OCI-LY7 (cell line): ENCODE measurements around the gene SLC39A2. TPM values are rescaled to one million over a fixed set of nuclear protein-coding genes. Genes with fewer than 3 reads are reported as not detected.
A peak's percentile ranks its signal among the peaks of the same experiment; 100 is the strongest.

ENCODE experiments used
- BruUV-seq: library from RNA; stranded (reverse); fragments of 400-500 nt; replicated peaks from 2 replicates; lab custom pipeline; 2021; lab: Mats Ljungman, UMichigan
- CTCF ChIA-PET: fragments of 300-600 bp; sonication (Branson Sonifier 250); formaldehyde crosslinking; loops from one replicate; lab custom pipeline; 2022; ENCODE audit warnings: antibody characterized with exemption; ENCODE audit not compliant: unreplicated experiment; lab: Charles Lee
- POLR2A ChIA-PET: fragments of 300-600 bp; sonication (Branson Sonifier 250); formaldehyde crosslinking; loops from one replicate; lab custom pipeline; 2022; ENCODE audit warnings: antibody characterized with exemption; lab: Charles Lee
- DNase-seq: peaks from one replicate; pipeline ENCODE4 v3.0.0-alpha.2; 2015; ENCODE audit warnings: low spot score
- H2AFZ ChIP-seq: fragments of 200-600 bp; sonication (generic), shearing (Covaris generic); 2 replicates; pipeline ENCODE4 v1.6.1; 2014; ENCODE audit warnings: mild to moderate bottlenecking, antibody characterized with exemption, low read length, moderate library complexity
- H3K27ac ChIP-seq: fragments of 200-600 bp; sonication (generic); 2 replicates; pipeline ENCODE4 v1.5.1; 2014; ENCODE audit warnings: mixed run types, low read depth, mild to moderate bottlenecking, moderate library complexity, low read length, inconsistent platforms; ENCODE audit not compliant: poor library complexity, severe bottlenecking
- H3K36me3 ChIP-seq: fragments of 200-600 bp; sonication (generic); 2 replicates; pipeline ENCODE4 v1.6.1; 2014; ENCODE audit warnings: mild to moderate bottlenecking, antibody characterized with exemption, low read length, moderate library complexity, mixed read lengths; ENCODE audit not compliant: insufficient read depth
- H3K4me1 ChIP-seq: fragments of 200-600 bp; sonication (generic); 2 replicates; pipeline ENCODE4 v1.5.1; 2014; ENCODE audit warnings: mild to moderate bottlenecking, low read length; ENCODE audit not compliant: insufficient read depth, poor library complexity, severe bottlenecking
- H3K4me2 ChIP-seq: fragments of 200-600 bp; sonication (generic); 2 replicates; pipeline ENCODE4 v1.6.1; 2014; ENCODE audit warnings: mild to moderate bottlenecking, low read length
- H3K4me3 ChIP-seq: fragments of 200-600 bp; sonication (generic); 2 replicates; pipeline ENCODE4 v1.5.1; 2014; ENCODE audit warnings: mild to moderate bottlenecking, low read depth, low read length; ENCODE audit not compliant: poor library complexity, severe bottlenecking
- H3K79me2 ChIP-seq: fragments of 200-600 bp; sonication (generic); 2 replicates; pipeline ENCODE4 v1.6.1; 2016; ENCODE audit warnings: low read depth, mild to moderate bottlenecking, low read length, moderate library complexity, mixed read lengths; ENCODE audit not compliant: insufficient read depth
- H3K9me2 ChIP-seq: fragments of 200-600 bp; sonication (generic); 2 replicates; pipeline ENCODE4 v1.6.1; 2016; ENCODE audit warnings: mild to moderate bottlenecking, low read length, mixed read lengths; ENCODE audit not compliant: insufficient read depth
- H3K9me3 ChIP-seq: fragments of 200-600 bp; sonication (generic); 2 replicates; pipeline ENCODE4 v1.6.1; 2014; ENCODE audit warnings: mild to moderate bottlenecking, mixed run types, low read length, mixed read lengths
- H4K20me1 ChIP-seq: fragments of 200-600 bp; sonication (generic); 2 replicates; pipeline ENCODE4 v1.6.1; 2014; ENCODE audit warnings: mild to moderate bottlenecking, antibody characterized with exemption, low read length, moderate library complexity, mixed read lengths; ENCODE audit not compliant: insufficient read depth
- EZH2phosphoT487 ChIP-seq: fragments of 200-600 bp; sonication (generic); IDR thresholded peaks from 2 replicates; pipeline ENCODE4 v1.6.1; 2018; ENCODE audit warnings: low read depth, borderline replicate concordance, mild to moderate bottlenecking, mixed run types, antibody characterized with exemption, low read length, moderate library complexity, mixed read lengths
- intact Hi-C: fragments of 100-400 bp; cut with micrococcal nuclease; formaldehyde crosslinking; loops from one replicate; pipeline ENCODE4 v1.10.0; 2022; ENCODE audit not compliant: unreplicated experiment
- total RNA-seq, 2 experiments: library from RNA; depleted of rRNA in 1 of 2; stranded (reverse); fragments of >200 nt in 1 of 2; shearing (Covaris generic) in 1 of 2; gene quantifications; 2 replicates each; pipeline ENCODE4 v1.2.3, GENCODE V29; 2014 to 2022
- TF ChIP-seq, protein P1 (sequence below): fragments of 200-600 bp; sonication (generic); conservative IDR thresholded peaks from 2 replicates; pipeline ENCODE4 v1.5.1; 2014; ENCODE audit warnings: mild to moderate bottlenecking, antibody characterized with exemption, low read length, moderate library complexity, mixed read lengths

SLC39A2 gene
- total RNA-seq, 2 experiments from 2014 or later, result 0.23 to 0.28 TPM

DNA sequence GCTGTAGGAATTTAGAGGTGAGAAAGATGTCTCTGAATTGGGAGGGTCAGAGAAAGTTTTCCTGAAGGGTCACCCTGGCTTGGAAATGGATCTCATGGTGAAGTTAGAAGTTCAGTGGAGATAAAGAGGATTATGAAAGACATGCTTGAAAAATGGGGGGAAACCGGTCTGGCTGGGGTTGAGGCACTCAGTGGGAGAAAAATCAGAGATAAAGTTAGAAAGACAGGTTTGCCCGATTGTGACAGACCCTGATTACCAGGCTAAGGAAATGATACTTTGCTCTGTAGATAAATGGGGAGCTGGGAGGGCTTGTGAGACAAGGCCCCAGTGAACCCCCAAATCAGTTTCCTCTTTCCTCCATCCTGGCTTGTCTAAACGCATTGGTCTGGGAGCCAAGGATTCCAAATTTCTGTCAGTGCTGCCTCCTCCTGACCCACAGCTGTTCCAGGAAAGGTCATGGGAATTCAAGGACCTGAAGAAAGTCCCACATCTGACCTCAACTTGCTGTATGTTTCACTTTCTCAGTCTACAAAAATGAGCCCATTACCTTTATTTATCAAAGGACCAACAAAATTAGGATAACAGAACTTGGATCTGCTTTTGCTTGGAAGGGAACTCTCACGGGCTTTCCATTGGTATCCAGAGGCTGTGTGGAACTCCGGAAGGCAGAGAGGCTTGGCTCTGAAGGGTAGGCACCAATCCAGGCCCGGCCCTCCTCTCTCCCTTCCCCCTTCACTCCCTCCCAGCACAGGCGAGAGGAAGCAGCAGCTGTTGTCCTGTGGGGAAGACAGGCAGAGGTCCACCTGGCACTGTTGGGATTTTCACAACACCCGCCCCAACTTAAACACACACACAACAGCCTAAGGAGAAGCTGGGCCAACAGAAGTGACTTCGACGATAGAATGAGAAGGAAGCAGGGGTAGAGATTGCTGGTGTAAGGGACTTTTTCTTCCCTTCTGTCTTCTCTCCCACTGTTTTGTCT is 39.6 kb downstream of the SLC39A2 start:
- CTCF ChIA-PET, result no interaction called here

DNA sequence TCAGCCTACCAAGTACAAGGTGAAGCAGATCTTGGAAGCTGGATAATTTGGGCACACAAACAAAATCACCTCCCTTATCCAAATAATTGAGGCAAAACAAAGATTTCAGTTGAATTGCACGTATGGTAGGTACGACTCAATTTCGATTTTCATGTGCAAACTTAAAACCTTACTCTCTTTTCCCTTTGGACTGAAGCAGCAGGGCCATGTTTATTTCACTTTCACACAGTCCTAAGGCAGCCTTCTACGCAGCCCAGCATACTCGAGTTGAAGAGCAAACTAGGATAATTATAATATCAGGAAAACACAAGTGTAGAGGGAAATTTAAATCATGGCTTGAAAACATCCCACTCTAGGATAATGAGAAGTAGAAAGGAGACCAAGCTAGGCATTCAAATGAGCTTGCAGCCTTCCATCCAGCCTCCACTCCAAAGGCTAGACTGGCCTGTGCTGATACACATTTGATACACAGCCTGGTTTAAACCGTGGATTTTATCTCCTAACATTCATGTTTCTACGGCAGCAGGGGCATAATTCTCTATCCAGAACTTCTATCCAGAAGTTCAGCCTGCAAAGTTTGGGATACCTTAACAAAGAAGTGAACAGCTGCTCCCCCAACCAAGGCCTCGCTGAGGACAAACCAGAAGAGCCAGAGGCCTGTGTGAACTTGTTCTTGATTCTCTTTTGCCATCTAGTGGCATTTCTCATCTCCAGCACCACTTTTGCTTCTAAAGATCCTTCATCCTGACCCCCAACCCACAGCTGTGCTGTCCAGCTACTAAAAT is 40.7 kb downstream of the SLC39A2 start:
- H3K9me3 ChIP-seq, result no peaks in the 10 kb centered on the region
- H3K4me2 ChIP-seq, result no peak overlapping the region
- intact Hi-C loops, result loop anchor here (2.0 kb wide), 2 partner anchors 25 to 69 kb away; no protein-coding TSS in a partner anchor
- ChIA-PET CTCF (interaction anchor here (0.6 to 1.0 kb wide), 2 partner anchors 25 to 68 kb away, joined by 3 read pairs; no protein-coding TSS in a partner anchor), POLR2A (interaction anchor here (0.6 to 1.7 kb wide), 4 partner anchors 26 to 35 kb away, joined by 3 to 4 read pairs (median 4); no protein-coding TSS in a partner anchor)
- H3K27ac ChIP-seq, result no peak overlapping the region
- no TSS peak for BruUV-seq
- H3K79me2 ChIP-seq, result no peaks in the 10 kb centered on the region
- no peak overlapping the region for H3K4me3 ChIP-seq
- peak; percentile 47 for DNase-seq
- H2AFZ ChIP-seq, result peak overlapping the region; percentile 57; the same call in 1 of the 2 replicates
- no peaks in the 10 kb centered on the region for H4K20me1 ChIP-seq
- TF ChIP-seq, protein P1, sequence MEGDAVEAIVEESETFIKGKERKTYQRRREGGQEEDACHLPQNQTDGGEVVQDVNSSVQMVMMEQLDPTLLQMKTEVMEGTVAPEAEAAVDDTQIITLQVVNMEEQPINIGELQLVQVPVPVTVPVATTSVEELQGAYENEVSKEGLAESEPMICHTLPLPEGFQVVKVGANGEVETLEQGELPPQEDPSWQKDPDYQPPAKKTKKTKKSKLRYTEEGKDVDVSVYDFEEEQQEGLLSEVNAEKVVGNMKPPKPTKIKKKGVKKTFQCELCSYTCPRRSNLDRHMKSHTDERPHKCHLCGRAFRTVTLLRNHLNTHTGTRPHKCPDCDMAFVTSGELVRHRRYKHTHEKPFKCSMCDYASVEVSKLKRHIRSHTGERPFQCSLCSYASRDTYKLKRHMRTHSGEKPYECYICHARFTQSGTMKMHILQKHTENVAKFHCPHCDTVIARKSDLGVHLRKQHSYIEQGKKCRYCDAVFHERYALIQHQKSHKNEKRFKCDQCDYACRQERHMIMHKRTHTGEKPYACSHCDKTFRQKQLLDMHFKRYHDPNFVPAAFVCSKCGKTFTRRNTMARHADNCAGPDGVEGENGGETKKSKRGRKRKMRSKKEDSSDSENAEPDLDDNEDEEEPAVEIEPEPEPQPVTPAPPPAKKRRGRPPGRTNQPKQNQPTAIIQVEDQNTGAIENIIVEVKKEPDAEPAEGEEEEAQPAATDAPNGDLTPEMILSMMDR, result peak; percentile 76
- TF ChIP-seq EZH2phosphoT487, result no peak
- H3K4me1 ChIP-seq, result no peaks in the 10 kb centered on the region
- H3K9me2 ChIP-seq, result no peaks in the 10 kb centered on the region
- H3K36me3 ChIP-seq, result no peaks in the 10 kb centered on the region

More for the DNA sequence above, 39.6 kb downstream of the SLC39A2 start:
- H3K4me1 ChIP-seq, result no peaks in the 10 kb centered on the region
- H3K9me3 ChIP-seq, result no peaks in the 10 kb centered on the region
- no peaks in the 10 kb centered on the region for H4K20me1 ChIP-seq
- no TSS peak for BruUV-seq
- no peak overlapping the region for H2AFZ ChIP-seq
- H3K4me3 ChIP-seq, result no peak overlapping the region
- no peak overlapping the region for H3K27ac ChIP-seq
- H3K4me2 ChIP-seq, result no peak overlapping the region
- no peak for DNase-seq
- POLR2A ChIA-PET, result interaction anchor here (0.6 to 1.7 kb wide), 2 partner anchors 32 to 33 kb away, joined by 3 to 4 read pairs; no protein-coding TSS in a partner anchor
- TF ChIP-seq, protein P1, result no peak
- TF ChIP-seq EZH2phosphoT487, result no peak
- no peaks in the 10 kb centered on the region for H3K79me2 ChIP-seq
- intact Hi-C loops, result no loop called here
- no peaks in the 10 kb centered on the region for H3K9me2 ChIP-seq
- no peaks in the 10 kb centered on the region for H3K36me3 ChIP-seq
